Nucleus accumbens (tissue), 56 donors: ENCODE results near the gene METTL17.
"Not testable (repeated sequence)": the region's sequence is repeated elsewhere in the genome, so short reads cannot be mapped to it uniquely, and the experiment has no call there.

Experiments
- DNase-seq, 56 donors: peaks; one replicate each; lab custom pipeline; 2025; lab: John Stamatoyannopoulos, UW

METTL17 gene

GRCh38 chr14:20989471-20989786, 351 bp upstream of the METTL17 start:
- DNase-seq = no peak

GRCh38 chr14:20996521-20996920, 6.7 kb downstream of the METTL17 start:
- no peak for DNase-seq

GRCh38 chr14:20997115-20997514, 7.3 kb downstream of the METTL17 start:
- DNase-seq = no peak

- DNase-seq = no peak
Measured at GRCh38 chr14:20997564-20997963, 7.8 kb downstream of the METTL17 start.

GRCh38 chr14:20998139-20998538, 8.4 kb downstream of the METTL17 start:
- DNase-seq = no peak

GRCh38 chr14:20998674-20999366, 9.0 kb downstream of the METTL17 start, which contains the start of gene SLC39A2:
TSS of gene SLC39A2 (plus strand) at chr14:20999293. CDS start at chr14:20999447, 154 bp downstream.
- no peak for DNase-seq

GRCh38 chr14:20999591-20999990, 9.8 kb downstream of the METTL17 start:
- DNase-seq = no peak

GRCh38 chr14:21001218-21001617, 11.4 kb downstream of the METTL17 start:
- no peak for DNase-seq

- DNase-seq = no peak
Measured at GRCh38 chr14:21003788-21004346, 14.1 kb downstream of the METTL17 start.

- DNase-seq = not testable (repeated sequence)
Measured at GRCh38 chr14:21009721-21010120, 19.9 kb downstream of the METTL17 start.

GRCh38 chr14:21011136-21011535, 21.4 kb downstream of the METTL17 start:
- no peak for DNase-seq

GRCh38 chr14:21014761-21015190, 25.0 kb downstream of the METTL17 start:
- peak in 53 of 56 donors; percentile 22 to 95 (median 79) for DNase-seq

GRCh38 chr14:21015312-21015711, 25.5 kb downstream of the METTL17 start:
- no peak for DNase-seq

GRCh38 chr14:21016413-21017190, 26.8 kb downstream of the METTL17 start:
- no peak for DNase-seq

GRCh38 chr14:21017528-21018245, 27.9 kb downstream of the METTL17 start:
- peak in 1 of 56 donors; percentile 7 for DNase-seq

GRCh38 chr14:21018286-21018685, 28.5 kb downstream of the METTL17 start:
- no peak for DNase-seq

GRCh38 chr14:21018781-21019180, 29.0 kb downstream of the METTL17 start:
- no peak for DNase-seq

GRCh38 chr14:21019366-21019765, 29.6 kb downstream of the METTL17 start:
- no peak for DNase-seq

GRCh38 chr14:21020977-21021545, 31.3 kb downstream of the METTL17 start:
- DNase-seq = no peak

- no peak for DNase-seq
Measured at GRCh38 chr14:21022686-21023085, 32.9 kb downstream of the METTL17 start.

GRCh38 chr14:21023174-21023573, 33.4 kb downstream of the METTL17 start:
- peak in 15 of 56 donors; percentile 9 to 48 (median 19) for DNase-seq
